Erythroblast (primary cell): ENCODE results near the gene SNAP91.

Experiments
- GATA1 ChIP-seq: IDR thresholded peaks from 2 replicates; pipeline ENCODE4 v1.6.1; 2011; ENCODE audit warnings: low read depth, mild to moderate bottlenecking, control low read depth, low read length, moderate library complexity
- POLR2A ChIP-seq: IDR thresholded peaks from 2 replicates; pipeline ENCODE4 v1.6.1; 2011; ENCODE audit warnings: mild to moderate bottlenecking, low read length

DNA sequence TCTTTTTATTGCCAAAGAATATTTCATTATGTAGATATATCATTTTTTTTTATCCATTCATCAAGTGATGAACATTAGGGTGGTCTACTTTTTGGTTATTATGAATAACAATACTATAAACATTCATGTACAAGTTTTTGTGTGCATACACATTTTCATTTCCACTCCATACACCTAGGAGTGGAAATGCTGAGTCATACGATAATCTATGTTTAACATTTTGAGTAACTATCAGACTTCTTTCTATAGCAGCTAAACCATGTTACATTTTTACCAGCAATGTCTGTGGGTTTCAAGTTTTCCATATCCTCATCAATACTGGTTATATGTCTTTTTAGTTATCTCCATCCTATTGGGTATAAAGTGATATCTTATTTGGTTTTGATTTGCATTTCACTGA is 130.8 kb downstream of the SNAP91 start:
- TF ChIP-seq POLR2A (no peak), GATA1 (no peak)
